Breast epithelium (tissue), 4 donors: ENCODE data around the gene PTH1R. TPM values are rescaled to one million over a fixed set of nuclear protein-coding genes. Genes with fewer than 3 reads are reported as not detected.

Experiments used
- DNase-seq, 2 donors: peaks; one replicate each; pipeline ENCODE4 v3.0.0-alpha.2; 2019; ENCODE audit warnings: low spot score in 2 of 2
- H3K27ac ChIP-seq, 2 donors: fragments of 200-600 bp; sonication (generic) in 1 of 2; one replicate each; pipeline ENCODE4 v1.5.1; 2016 to 2019; ENCODE audit warnings: mild to moderate bottlenecking in 1 of 2
- H3K27me3 ChIP-seq, 2 donors: fragments of 200-600 bp; sonication (generic) in 1 of 2; one replicate each; pipeline versions ENCODE4 v1.5.1 to v1.6.0; 2017 to 2019; ENCODE audit warnings: control low read depth in 1 of 2, mild to moderate bottlenecking in 1 of 2
- H3K36me3 ChIP-seq: fragments of 200-600 bp; one replicate; pipeline ENCODE4 v1.5.1; 2019
- H3K4me1 ChIP-seq, 2 donors: fragments of 200-600 bp; sonication (generic); one replicate each; pipeline ENCODE4 v1.5.1; 2016 to 2019; ENCODE audit warnings: control low read depth in 1 of 2
- H3K4me3 ChIP-seq, 3 donors: fragments of 200-600 bp; sonication (generic); 1 replicate in 2 of 3; 2 replicates in 1 of 3; pipeline ENCODE4 v1.5.1; 2016 to 2019; ENCODE audit warnings: mild to moderate bottlenecking in 3 of 3, moderate library complexity in 2 of 3
- H3K9me3 ChIP-seq, 2 donors: fragments of 200-600 bp; sonication (generic) in 1 of 2; one replicate each; pipeline ENCODE4 v1.5.1; 2016 to 2019; ENCODE audit warnings: control low read depth in 1 of 2
- CTCF ChIP-seq, 3 donors: fragments of 450-650 bp; IDR thresholded peaks; one replicate each; pipeline ENCODE4 v1.5.1; 2016 to 2017; ENCODE audit warnings: antibody characterized with exemption in 3 of 3, mild to moderate bottlenecking in 3 of 3, moderate library complexity in 3 of 3
- POLR2A ChIP-seq: fragments of 450-650 bp; IDR thresholded peaks from one replicate; pipeline ENCODE4 v1.6.1; 2016; ENCODE audit warnings: antibody characterized with exemption, mild to moderate bottlenecking, moderate library complexity
- POLR2AphosphoS5 ChIP-seq, 3 donors: sonication (generic); formaldehyde crosslinking; IDR thresholded peaks; one replicate each; pipeline ENCODE4 v1.6.1; 2017; ENCODE audit warnings: antibody characterized with exemption in 3 of 3
- intact Hi-C: fragments of 100-400 bp; cut with DNase I; formaldehyde crosslinking; loops from one replicate; pipeline ENCODE4 v1.15.1; 2023; ENCODE audit warnings: low total_unique reads
- total RNA-seq, 3 donors: library from RNA; depleted of rRNA; stranded (reverse); fragments of >200 nt; gene quantifications; one replicate each; pipeline ENCODE4 v1.1.0, GENCODE V29; 2016

PTH1R gene
- total RNA-seq, 3 donors from 2014 or later, result 4.7 to 38.2 (median 13.4) TPM

GRCh38 chr3:46944191-46944590, 66.7 kb downstream of the PTH1R start:
- Histone ChIP-seq H3K9me3 (no peaks in the 10 kb centered on the region), H3K4me1 (peaks cover 0 to 27% of the 10 kb centered on the region in 2 donors), H3K36me3 (no peaks in the 10 kb centered on the region), H3K27ac (peak overlapping the region; percentile 56 to 64), H3K27me3 (no peaks in the 10 kb centered on the region), H3K4me3 (no peak overlapping the region)
- DNase-seq, result no peak
- TF ChIP-seq CTCF (IDR thresholded peaks at IDR 0.05) (no peak), POLR2AphosphoS5 (IDR thresholded peaks at IDR 0.05) (no peak), POLR2A (no peak)
- intact Hi-C loops, result loop anchor here (1.0 kb wide), 1 partner anchor 34 kb away; no protein-coding TSS in a partner anchor

- DNase-seq, result no peak
- Histone ChIP-seq H3K36me3 (no peaks in the 10 kb centered on the region), H3K4me1 (peaks cover 0 to 31% of the 10 kb centered on the region in 2 donors), H3K27ac (peak overlapping the region; percentile 62 to 75), H3K27me3 (no peaks in the 10 kb centered on the region), H3K4me3 (no peak overlapping the region), H3K9me3 (no peaks in the 10 kb centered on the region)
- intact Hi-C loops, result no loop called here
- no peak for TF ChIP-seq CTCF (IDR thresholded peaks at IDR 0.05)
- TF ChIP-seq POLR2AphosphoS5 (IDR thresholded peaks at IDR 0.05), result no peak
- TF ChIP-seq POLR2A, result no peak
Observed at GRCh38 chr3:46946416-46946815, 68.9 kb downstream of the PTH1R start.

GRCh38 chr3:46946856-46947545, 69.5 kb downstream of the PTH1R start:
- no peak for DNase-seq
- TF ChIP-seq POLR2A (no peak), CTCF (IDR thresholded peaks at IDR 0.05) (no peak), POLR2AphosphoS5 (IDR thresholded peaks at IDR 0.05) (no peak)
- Histone ChIP-seq H3K9me3 (no peaks in the 10 kb centered on the region), H3K36me3 (no peaks in the 10 kb centered on the region), H3K4me3 (no peak overlapping the region), H3K4me1 (peaks cover 0 to 31% of the 10 kb centered on the region in 2 donors), H3K27ac (peak overlapping the region; percentile 62 to 75), H3K27me3 (no peaks in the 10 kb centered on the region)
- intact Hi-C loops, result no loop called here

GRCh38 chr3:46947546-46947901, 70.0 kb downstream of the PTH1R start:
- no peak for DNase-seq
- H3K4me1 ChIP-seq, result peaks cover 0 to 31% of the 10 kb centered on the region in 2 donors
- peak overlapping the region; percentile 53 to 75 for H3K27ac ChIP-seq
- H3K4me3 ChIP-seq, result no peak overlapping the region
- no peaks in the 10 kb centered on the region for H3K36me3 ChIP-seq
- intact Hi-C loops, result no loop called here
- H3K27me3 ChIP-seq, result no peaks in the 10 kb centered on the region
- no peaks in the 10 kb centered on the region for H3K9me3 ChIP-seq
- TF ChIP-seq POLR2A, result no peak
- TF ChIP-seq CTCF (IDR thresholded peaks at IDR 0.05), result no peak
- TF ChIP-seq POLR2AphosphoS5 (IDR thresholded peaks at IDR 0.05), result no peak

GRCh38 chr3:46947981-46948791, 70.7 kb downstream of the PTH1R start:
- H3K4me1 ChIP-seq, result peaks cover 0 to 31% of the 10 kb centered on the region in 2 donors
- intact Hi-C loops, result no loop called here
- H3K27me3 ChIP-seq, result no peaks in the 10 kb centered on the region
- peak overlapping the region; percentile 69 to 75 for H3K27ac ChIP-seq
- TF ChIP-seq CTCF (IDR thresholded peaks at IDR 0.05) (no peak), POLR2AphosphoS5 (IDR thresholded peaks at IDR 0.05) (peak in 1 of 3 donors; percentile 16)
- DNase-seq, result no peak
- H3K4me3 ChIP-seq, result no peak overlapping the region
- no peaks in the 10 kb centered on the region for H3K9me3 ChIP-seq
- no peaks in the 10 kb centered on the region for H3K36me3 ChIP-seq
